Fibroblast of the aortic adventitia (primary cell): ENCODE measurements around the gene KLF9. TPM values are rescaled to one million over a fixed set of nuclear protein-coding genes. Genes with fewer than 3 reads are reported as not detected.

Experiments used
- DNase-seq: peaks from one replicate; pipeline ENCODE4 v3.0.0-alpha.2; 2010; ENCODE audit warnings: low read depth
- H3K4me3 ChIP-seq: 2 replicates; pipeline ENCODE4 v1.5.1; 2011; ENCODE audit warnings: low read depth, mild to moderate bottlenecking, control low read depth, low read length, moderate library complexity
- CTCF ChIP-seq: IDR thresholded peaks from 2 replicates; pipeline ENCODE4 v1.5.1; 2011; ENCODE audit warnings: mild to moderate bottlenecking, low read length, control low read depth, inconsistent platforms; ENCODE audit not compliant: insufficient read depth
- total RNA-seq: library from RNA; depleted of rRNA; stranded (reverse); fragments of >200 nt; gene quantifications from 2 replicates; pipeline ENCODE4 v1.2.3, GENCODE V29; 2012; ENCODE audit warnings: low replicate concordance

KLF9 gene
- total RNA-seq, result 30.4 and 30.8 TPM in 2 replicates

- peak within 1 kb of the TSS; percentile 95 for H3K4me3 ChIP-seq
Observed at GRCh38 chr9:70413799-70414775, at the start of gene KLF9. Gene KLF9 (minus strand): TSS chr9:70414657. CDS start chr9:70413363, 1,294 bp downstream.

DNA sequence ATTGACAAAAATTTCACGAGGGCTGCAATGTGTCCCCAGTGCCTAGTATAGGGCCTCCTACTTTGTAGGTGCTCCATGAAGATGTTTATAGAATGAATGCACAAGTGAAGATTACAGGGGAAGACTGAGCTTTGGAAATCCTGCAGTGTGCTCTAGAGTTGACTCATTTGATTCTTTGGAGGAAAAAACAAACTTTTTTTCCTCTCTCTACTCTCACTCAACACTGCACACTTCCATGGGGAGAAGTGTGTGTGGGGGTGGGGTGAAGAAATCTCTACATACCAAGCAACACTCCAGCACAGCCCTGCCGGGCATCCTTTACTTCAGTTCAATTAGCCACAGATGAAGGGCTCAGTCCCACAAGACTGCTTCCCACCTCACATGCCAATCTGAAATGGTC, 49.4 kb upstream of the KLF9 start:
- no peak overlapping the region for H3K4me3 ChIP-seq
- DNase-seq, result no peak
- no peak for TF ChIP-seq CTCF

More at GRCh38 chr9:70413799-70414775, at the start of gene KLF9:
- TF ChIP-seq CTCF, result no peak
- DNase-seq, result peak; percentile 99

DNA sequence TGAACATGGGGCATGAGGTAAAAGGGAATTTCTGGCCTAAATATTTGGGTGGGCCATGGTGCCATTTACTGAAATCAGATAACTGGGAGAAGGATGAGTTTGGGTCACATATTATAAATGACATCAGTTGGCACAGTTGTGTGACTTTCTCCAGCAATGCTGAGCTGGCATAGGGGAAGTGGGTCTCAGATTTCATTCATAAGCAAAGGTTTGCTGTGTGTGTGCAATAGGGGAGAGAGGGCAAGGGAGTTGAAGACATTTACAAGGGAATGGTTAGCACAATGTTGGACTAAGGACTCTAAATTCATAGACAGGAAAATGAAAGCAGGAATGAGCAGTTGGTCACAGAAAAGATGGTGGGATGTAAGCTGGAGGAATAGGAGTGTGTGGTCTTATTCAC, 47.8 kb upstream of the KLF9 start:
- TF ChIP-seq CTCF, result no peak
- no peak overlapping the region for H3K4me3 ChIP-seq
- no peak for DNase-seq

- no peak for DNase-seq
- H3K4me3 ChIP-seq, result no peak overlapping the region
- TF ChIP-seq CTCF, result no peak
Observed at GRCh38 chr9:70457235-70457634, 42.8 kb upstream of the KLF9 start.

DNA sequence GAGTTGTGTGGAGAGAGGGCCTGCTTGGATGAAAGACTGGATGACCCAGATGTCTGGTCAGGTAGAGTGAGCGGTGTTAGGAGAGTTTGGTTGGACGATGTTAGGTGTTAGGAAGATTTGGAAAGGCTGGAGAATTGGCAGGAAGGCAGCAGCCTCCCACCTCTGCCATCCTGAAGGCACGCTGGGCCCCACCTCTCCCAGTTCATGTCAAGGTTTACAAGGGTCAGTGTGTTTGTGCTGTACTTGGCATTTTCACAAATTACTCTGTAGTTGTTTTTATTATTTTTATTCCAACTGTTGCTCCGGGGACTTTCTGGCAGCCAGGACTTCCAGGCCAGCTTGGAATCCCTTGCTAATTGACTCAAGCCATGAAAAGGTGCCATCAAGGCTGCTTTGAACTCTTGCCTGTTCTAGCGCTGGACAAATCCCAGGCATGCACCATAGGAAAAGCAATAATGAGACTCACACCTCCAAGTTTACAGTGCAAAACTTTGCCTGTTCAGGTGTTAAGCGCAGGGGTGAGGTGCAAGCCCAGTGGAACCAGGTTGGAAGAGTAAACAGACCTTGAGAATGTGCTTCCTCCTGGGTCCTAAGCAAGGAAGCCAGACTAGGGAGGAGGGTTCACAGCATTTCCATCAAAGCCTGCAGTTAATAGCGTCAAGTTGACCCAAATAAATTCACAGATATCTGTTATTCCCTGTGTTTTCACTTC, 41.7 kb upstream of the KLF9 start:
- H3K4me3 ChIP-seq, result no peak overlapping the region
- DNase-seq, result no peak
- no peak for TF ChIP-seq CTCF

- no peak for TF ChIP-seq CTCF
- DNase-seq, result no peak
- H3K4me3 ChIP-seq, result no peak overlapping the region
Observed at GRCh38 chr9:70452365-70452764, 37.9 kb upstream of the KLF9 start.
